Mucosa of descending colon (tissue), 3 donors: Measurements from ENCODE around the gene SERTAD4. TPM values are rescaled to one million over a fixed set of nuclear protein-coding genes. Genes with fewer than 3 reads are reported as not detected.

Experiments
- ATAC-seq: fragments of 200-7000 bp; cut with Tn5 transposase; one replicate; pipeline ENCODE4 v1.9.1; 2020; ENCODE audit warnings: mild to moderate bottlenecking, moderate library complexity
- DNase-seq, 3 donors: peaks; one replicate each; pipeline ENCODE4 v3.0.0-alpha.2; 2020
- H3K36me3 ChIP-seq: fragments of 200-600 bp; one replicate; pipeline ENCODE4 v1.8.0; 2021; ENCODE audit warnings: low read depth, mild to moderate bottlenecking
- H3K4me1 ChIP-seq: fragments of 200-600 bp; one replicate; pipeline ENCODE4 v1.8.0; 2021; ENCODE audit warnings: low read depth, mild to moderate bottlenecking
- H3K4me3 ChIP-seq: fragments of 200-600 bp; one replicate; pipeline ENCODE4 v1.8.0; 2021; ENCODE audit warnings: mild to moderate bottlenecking
- H3K9me3 ChIP-seq: fragments of 200-600 bp; one replicate; pipeline ENCODE4 v1.8.0; 2021; ENCODE audit warnings: mild to moderate bottlenecking
- CTCF ChIP-seq: fragments of 200-600 bp; IDR thresholded peaks from one replicate; pipeline ENCODE4 v1.8.0; 2022; ENCODE audit warnings: antibody characterized with exemption, mild to moderate bottlenecking
- intact Hi-C, 2 donors: fragments of 100-400 bp; cut with DNase I in 1 of 2; cut with micrococcal nuclease in 1 of 2; formaldehyde crosslinking; loops; one replicate each; pipeline versions ENCODE4 v1.11.0 to v1.11.1; 2022; cut with DNase I, micrococcal nuclease
- total RNA-seq, 3 donors: library from RNA; stranded (reverse); fragmentation: NEBNext Ultra II Directional in 2 of 3; extraction: Animal tissue kit (Norgen Biotek cat#: 25700) in 2 of 3; gene quantifications; one replicate each; pipeline versions ENCODE4 v1.2.1 to v1.2.4, GENCODE V29; 2021 to 2023
- donor health status: DM: no; HTN: no; CAD: no; lungs with moderate emphysema.
- donor health status: DM: no; HTN: no; CAD: no.
- donor health status: DM: no; HTN: yes; CAD: no.

SERTAD4 gene
- total RNA-seq, 3 donors from 2014 or later: 4.2 to 17.1 (median 6.0) TPM

GRCh38 chr1:210292231-210292871, 59.8 kb downstream of the SERTAD4 start:
- DNase-seq (peak; percentile 69 to 83 (median 79)), ATAC-seq (peak; percentile 95)
- peaks cover 12% of the 10 kb centered on the region for H3K4me1 ChIP-seq
- intact Hi-C loops: no loop called here
- H3K36me3 ChIP-seq: no peaks in the 10 kb centered on the region
- H3K9me3 ChIP-seq: no peaks in the 10 kb centered on the region
- H3K4me3 ChIP-seq: no peak overlapping the region
- peak; percentile 32 for TF ChIP-seq CTCF

- no peak overlapping the region for H3K4me3 ChIP-seq
- peaks cover 12% of the 10 kb centered on the region for H3K4me1 ChIP-seq
- intact Hi-C loops: no loop called here
- no peaks in the 10 kb centered on the region for H3K36me3 ChIP-seq
- H3K9me3 ChIP-seq: no peaks in the 10 kb centered on the region
- ATAC-seq (peak; percentile 23), DNase-seq (peak; percentile 39 to 50 (median 39))
- TF ChIP-seq CTCF: no peak
These were observed 60.6 kb downstream of the SERTAD4 start for GRCh38 chr1:210293171-210293607.

GRCh38 chr1:210294999-210295745, 62.6 kb downstream of the SERTAD4 start:
- TF ChIP-seq CTCF: no peak
- Histone ChIP-seq H3K9me3 (no peaks in the 10 kb centered on the region), H3K4me3 (no peak overlapping the region), H3K36me3 (no peaks in the 10 kb centered on the region), H3K4me1 (peaks cover 12% of the 10 kb centered on the region)
- intact Hi-C loops: no loop called here
- DNase-seq: peak in 2 of 3 donors; percentile 18 to 31
- ATAC-seq: peak; percentile 28

Other genes with a start within 250 kb of the SERTAD4 start
- 1 to 10 TPM; 4.1 to 8.6 (median 5.9) TPM for gene HHAT, start 96.1 kb downstream of the SERTAD4 start, total RNA-seq